ENCODE data around the gene DLX2. TPM values are rescaled to one million over a fixed set of nuclear protein-coding genes. Genes with fewer than 3 reads are reported as not detected.

Gene DLX2
- total and polyA plus RNA-seq, 5 donors from 2014 or later, result 0.47 TPM; not detected in 4

GRCh38 chr2:172090044-172090961 lies 12.4 kb downstream of the DLX2 start:
- H3K36me3 ChIP-seq (ENCODE audit: control insufficient read depth, insufficient read depth, low read length), result no peaks in the 10 kb centered on the region
- H3K4me1 ChIP-seq (ENCODE audit: control insufficient read depth, insufficient read depth, low read length, poor library complexity, severe bottlenecking), result peaks cover 45% of the 10 kb centered on the region
- peak in 1 of 3 donors; percentile 23 for DNase-seq
- Mint-ChIP-seq H3K4me1 (peaks cover 19 to 61% (median 36%) of the 10 kb centered on the region in 4 donors), H3K9me3 (peaks cover 0 to 19% (median 4%) of the 10 kb centered on the region in 7 donors), H3K27me3 (peaks cover 93% of the 10 kb centered on the region), H3K36me3 (peaks cover 3% of the 10 kb centered on the region), H3K4me3 (peak overlapping the region in 3 of 4 donors; percentile 41 to 78 (median 74)), H3K27ac (no peak overlapping the region)
- peaks cover 3 to 16% of the 10 kb centered on the region in 2 experiments for H3K9me3 ChIP-seq (ENCODE audit: control insufficient read depth in 2 of 2, low read length in 2 of 2)
- no peak for ATAC-seq (ENCODE audit: low read depth in 2 of 2)
- peaks cover 70% of the 10 kb centered on the region for H3K27me3 ChIP-seq (ENCODE audit: control insufficient read depth, insufficient read depth, low read length)
- H3K27ac ChIP-seq (ENCODE audit: insufficient read depth, low read length, poor library complexity, severe bottlenecking), result no peak overlapping the region
- no peak overlapping the region for H3K4me3 ChIP-seq (ENCODE audit: low read depth, low read length)

- Histone ChIP-seq H3K4me3 (ENCODE audit: low read depth, low read length) (no peak overlapping the region), H3K9me3 (ENCODE audit: control insufficient read depth in 2 of 2, low read length in 2 of 2) (peaks cover 3 to 16% of the 10 kb centered on the region in 2 experiments), H3K27ac (ENCODE audit: insufficient read depth, low read length, poor library complexity, severe bottlenecking) (no peak overlapping the region), H3K36me3 (ENCODE audit: control insufficient read depth, insufficient read depth, low read length) (no peaks in the 10 kb centered on the region), H3K27me3 (ENCODE audit: control insufficient read depth, insufficient read depth, low read length) (peaks cover 71% of the 10 kb centered on the region), H3K4me1 (ENCODE audit: control insufficient read depth, insufficient read depth, low read length, poor library complexity, severe bottlenecking) (peaks cover 45% of the 10 kb centered on the region)
- no peak for ATAC-seq (ENCODE audit: low read depth in 2 of 2)
- Mint-ChIP-seq H3K9me3 (peaks cover 0 to 19% (median 6%) of the 10 kb centered on the region in 7 donors), H3K27me3 (peaks cover 97% of the 10 kb centered on the region), H3K4me3 (peak overlapping the region in 2 of 4 donors; percentile 41 to 74), H3K4me1 (peaks cover 19 to 61% (median 39%) of the 10 kb centered on the region in 4 donors), H3K36me3 (peaks cover 3% of the 10 kb centered on the region), H3K27ac (no peak overlapping the region)
- DNase-seq, result no peak
Observed at GRCh38 chr2:172089633-172090032, 13.1 kb downstream of the DLX2 start.

- H3K27me3 ChIP-seq (ENCODE audit: control insufficient read depth, insufficient read depth, low read length), result peaks cover 76% of the 10 kb centered on the region
Observed at GRCh38 chr2:172089005-172089504, 13.6 kb downstream of the DLX2 start.

GRCh38 chr2:172088245-172089004 lies 14.3 kb downstream of the DLX2 start:
- Mint-ChIP-seq H3K36me3 (peaks cover 3% of the 10 kb centered on the region), H3K4me3 (peak overlapping the region; percentile 62 to 97 (median 84)), H3K27ac (peak overlapping the region in 2 of 3 donors; percentile 48 to 93), H3K9me3 (peaks cover 0 to 19% (median 6%) of the 10 kb centered on the region in 7 donors), H3K27me3 (peaks cover 99% of the 10 kb centered on the region), H3K4me1 (peaks cover 20 to 65% (median 44%) of the 10 kb centered on the region in 4 donors)
- DNase-seq (no peak), ATAC-seq (ENCODE audit: low read depth in 2 of 2) (no peak)
- Histone ChIP-seq H3K27me3 (ENCODE audit: control insufficient read depth, insufficient read depth, low read length) (peaks cover 75% of the 10 kb centered on the region), H3K36me3 (ENCODE audit: control insufficient read depth, insufficient read depth, low read length) (no peaks in the 10 kb centered on the region), H3K9me3 (ENCODE audit: control insufficient read depth in 2 of 2, low read length in 2 of 2) (peaks cover 3 to 8% of the 10 kb centered on the region in 2 experiments), H3K4me3 (ENCODE audit: low read depth, low read length) (no peak overlapping the region), H3K4me1 (ENCODE audit: control insufficient read depth, insufficient read depth, low read length, poor library complexity, severe bottlenecking) (peaks cover 50% of the 10 kb centered on the region), H3K27ac (ENCODE audit: insufficient read depth, low read length, poor library complexity, severe bottlenecking) (no peak overlapping the region)

More at GRCh38 chr2:172089005-172089504, 13.6 kb downstream of the DLX2 start:
- Mint-ChIP-seq H3K4me1 (peaks cover 20 to 64% (median 40%) of the 10 kb centered on the region in 4 donors), H3K27ac (peak overlapping the region in 1 of 3 donors; percentile 93), H3K27me3 (peaks cover 99% of the 10 kb centered on the region), H3K36me3 (peaks cover 3% of the 10 kb centered on the region), H3K4me3 (peak overlapping the region in 1 of 4 donors; percentile 97), H3K9me3 (peaks cover 0 to 19% (median 6%) of the 10 kb centered on the region in 7 donors)
- ATAC-seq (ENCODE audit: low read depth in 2 of 2) (no peak), DNase-seq (peak in 1 of 3 donors; percentile 12)
- no peak overlapping the region for H3K27ac ChIP-seq (ENCODE audit: insufficient read depth, low read length, poor library complexity, severe bottlenecking)
- no peak overlapping the region for H3K4me3 ChIP-seq (ENCODE audit: low read depth, low read length)
- H3K4me1 ChIP-seq (ENCODE audit: control insufficient read depth, insufficient read depth, low read length, poor library complexity, severe bottlenecking), result peaks cover 45% of the 10 kb centered on the region
- H3K36me3 ChIP-seq (ENCODE audit: control insufficient read depth, insufficient read depth, low read length), result no peaks in the 10 kb centered on the region
- peaks cover 3 to 14% of the 10 kb centered on the region in 2 experiments for H3K9me3 ChIP-seq (ENCODE audit: control insufficient read depth in 2 of 2, low read length in 2 of 2)

GRCh38 chr2:172087780-172088244 lies 14.9 kb downstream of the DLX2 start:
- H3K27me3 ChIP-seq (ENCODE audit: control insufficient read depth, insufficient read depth, low read length), result peaks cover 73% of the 10 kb centered on the region
- peaks cover 56% of the 10 kb centered on the region for H3K4me1 ChIP-seq (ENCODE audit: control insufficient read depth, insufficient read depth, low read length, poor library complexity, severe bottlenecking)
- Mint-ChIP-seq H3K9me3 (peaks cover 0 to 21% (median 6%) of the 10 kb centered on the region in 7 donors), H3K4me3 (peak overlapping the region; percentile 62 to 97 (median 84)), H3K36me3 (peaks cover 2% of the 10 kb centered on the region), H3K27me3 (peaks cover 99% of the 10 kb centered on the region), H3K4me1 (peaks cover 20 to 66% (median 44%) of the 10 kb centered on the region in 4 donors), H3K27ac (peak overlapping the region in 2 of 3 donors; percentile 48 to 81)
- DNase-seq (peak in 1 of 3 donors; percentile 27), ATAC-seq (ENCODE audit: low read depth in 2 of 2) (no peak)
- no peak overlapping the region for H3K27ac ChIP-seq (ENCODE audit: insufficient read depth, low read length, poor library complexity, severe bottlenecking)
- H3K9me3 ChIP-seq (ENCODE audit: control insufficient read depth in 2 of 2, low read length in 2 of 2), result peaks cover 3 to 7% of the 10 kb centered on the region in 2 experiments
- H3K4me3 ChIP-seq (ENCODE audit: low read depth, low read length), result no peak overlapping the region
- H3K36me3 ChIP-seq (ENCODE audit: control insufficient read depth, insufficient read depth, low read length), result no peaks in the 10 kb centered on the region

GRCh38 chr2:172087207-172087779 lies 15.4 kb downstream of the DLX2 start:
- H3K27me3 Mint-ChIP-seq, result peaks cover 99% of the 10 kb centered on the region
- peaks cover 73% of the 10 kb centered on the region for H3K27me3 ChIP-seq (ENCODE audit: control insufficient read depth, insufficient read depth, low read length)
- peaks cover 61% of the 10 kb centered on the region for H3K4me1 ChIP-seq (ENCODE audit: control insufficient read depth, insufficient read depth, low read length, poor library complexity, severe bottlenecking)
- no peaks in the 10 kb centered on the region for H3K36me3 ChIP-seq (ENCODE audit: control insufficient read depth, insufficient read depth, low read length)
- no peak overlapping the region for H3K4me3 ChIP-seq (ENCODE audit: low read depth, low read length)
- H3K4me1 Mint-ChIP-seq, result peaks cover 24 to 69% (median 47%) of the 10 kb centered on the region in 4 donors
- DNase-seq, result peak in 1 of 3 donors; percentile 10
- no peak for ATAC-seq (ENCODE audit: low read depth in 2 of 2)
- H3K4me3 Mint-ChIP-seq, result peak overlapping the region; percentile 71 to 97 (median 89)
- H3K27ac ChIP-seq (ENCODE audit: insufficient read depth, low read length, poor library complexity, severe bottlenecking), result no peak overlapping the region
- peak overlapping the region; percentile 31 to 73 (median 48) for H3K27ac Mint-ChIP-seq
- no peaks in the 10 kb centered on the region for H3K36me3 Mint-ChIP-seq
- H3K9me3 ChIP-seq (ENCODE audit: control insufficient read depth in 2 of 2, low read length in 2 of 2), result peaks cover 3 to 12% of the 10 kb centered on the region in 2 experiments
- peaks cover 0 to 20% (median 6%) of the 10 kb centered on the region in 7 donors for H3K9me3 Mint-ChIP-seq

Measured in CD4-positive, CD25-positive, alpha-beta regulatory T cell (primary cell).